ENCODE data around the gene GRB2.

DNA sequence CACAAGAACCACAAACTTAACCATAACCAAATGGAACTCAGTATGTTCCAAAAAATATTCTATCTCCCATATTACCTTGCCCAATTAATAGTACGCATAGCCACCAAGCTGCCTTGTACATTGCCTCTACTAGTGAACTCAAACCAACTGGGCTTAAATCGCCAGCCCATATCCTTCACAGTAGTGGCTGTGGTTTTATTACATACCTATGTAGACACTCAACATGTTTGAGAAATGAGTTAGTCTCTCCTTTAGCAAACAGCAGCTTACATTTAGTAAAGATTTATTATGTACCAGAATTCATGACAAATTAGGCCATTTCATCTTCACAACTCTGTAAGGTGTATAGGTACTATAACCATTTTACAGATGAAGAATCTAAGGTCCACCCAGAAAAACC lies 41.4 kb downstream of the GRB2 start:
- TF ChIP-seq EZH2 (IDR thresholded peaks at IDR 0.05; ENCODE audit: insufficient read depth, poor library complexity, severe bottlenecking) (no peak), EZH2phosphoT487 (IDR thresholded peaks at IDR 0.05; ENCODE audit: insufficient read depth, low read depth) (no peak)

Measured in GM23248 (cell line).